A172 (cell line): ENCODE data around the gene PRADC1. TPM values are rescaled to one million over a fixed set of nuclear protein-coding genes. Genes with fewer than 3 reads are reported as not detected.

Experiments used
- DNase-seq: peaks from one replicate; pipeline ENCODE4 v3.0.0-alpha.2; 2015; ENCODE audit warnings: low spot score
- total RNA-seq: library from RNA; depleted of rRNA; stranded (reverse); fragments of >200 nt; shearing (Covaris generic); gene quantifications from 2 replicates; pipeline ENCODE4 v1.2.3, GENCODE V29; 2014

The PRADC1 gene
- total RNA-seq, 1 experiment from 2014 or later, result 39.3 TPM

- DNase-seq, result no peak
Observed at GRCh38 chr2:73235315-73236028, 2.4 kb upstream of the PRADC1 start.

- DNase-seq, result peak; percentile 92
Observed at GRCh38 chr2:73233932-73234832, 1.1 kb upstream of the PRADC1 start, which contains the start of gene CCT7. Gene CCT7 (plus strand): TSS chr2:73234308. CDS start chr2:73234379, 71 bp downstream.

GRCh38 chr2:73232403-73233153 is 461 bp downstream of the PRADC1 start:
- no peak for DNase-seq

GRCh38 chr2:73228631-73229030 is 4.4 kb downstream of the PRADC1 start:
- DNase-seq, result no peak

GRCh38 chr2:73227086-73227485 is 6.0 kb downstream of the PRADC1 start:
- no peak for DNase-seq

- no peak for DNase-seq
Observed at GRCh38 chr2:73225513-73226360, 7.3 kb downstream of the PRADC1 start.

- no peak for DNase-seq
Observed at GRCh38 chr2:73223821-73224220, 9.2 kb downstream of the PRADC1 start.

- no peak for DNase-seq
Observed at GRCh38 chr2:73218298-73218697, 14.7 kb downstream of the PRADC1 start.

- DNase-seq, result no peak
Observed at GRCh38 chr2:73217826-73218225, 15.2 kb downstream of the PRADC1 start.

- no peak for DNase-seq
Observed at GRCh38 chr2:73217160-73217559, 15.9 kb downstream of the PRADC1 start.

GRCh38 chr2:73215254-73215653 is 17.8 kb downstream of the PRADC1 start:
- no peak for DNase-seq

- DNase-seq, result peak; percentile 57
Observed at GRCh38 chr2:73214120-73215035, 18.7 kb downstream of the PRADC1 start, which contains the start of gene SMYD5. Gene SMYD5 (plus strand): TSS chr2:73214245. CDS start chr2:73214267, 22 bp downstream.

GRCh38 chr2:73212448-73213176 is 20.4 kb downstream of the PRADC1 start:
- peak; percentile 63 for DNase-seq

GRCh38 chr2:73212098-73212447 is 21.0 kb downstream of the PRADC1 start:
- no peak for DNase-seq

- DNase-seq, result no peak
Observed at GRCh38 chr2:73210696-73211095, 22.3 kb downstream of the PRADC1 start.

GRCh38 chr2:73210019-73210418 is 23.0 kb downstream of the PRADC1 start:
- DNase-seq, result no peak

- no peak for DNase-seq
Observed at GRCh38 chr2:73208258-73208657, 24.8 kb downstream of the PRADC1 start.

GRCh38 chr2:73205611-73206010 is 27.4 kb downstream of the PRADC1 start:
- no peak for DNase-seq

GRCh38 chr2:73203055-73203681 is 29.9 kb downstream of the PRADC1 start:
- no peak for DNase-seq
